D341Med (cell line): Measurements from ENCODE around the gene RGS19.
"Not testable (repeated sequence)": the region's sequence is repeated elsewhere in the genome, so short reads cannot be mapped to it uniquely, and the experiment has no call there.

Experiments used
- DNase-seq: peaks from one replicate; pipeline ENCODE4 v3.0.0; 2012; ENCODE audit warnings: low spot score

Gene RGS19, protein sequence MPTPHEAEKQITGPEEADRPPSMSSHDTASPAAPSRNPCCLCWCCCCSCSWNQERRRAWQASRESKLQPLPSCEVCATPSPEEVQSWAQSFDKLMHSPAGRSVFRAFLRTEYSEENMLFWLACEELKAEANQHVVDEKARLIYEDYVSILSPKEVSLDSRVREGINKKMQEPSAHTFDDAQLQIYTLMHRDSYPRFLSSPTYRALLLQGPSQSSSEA

DNA sequence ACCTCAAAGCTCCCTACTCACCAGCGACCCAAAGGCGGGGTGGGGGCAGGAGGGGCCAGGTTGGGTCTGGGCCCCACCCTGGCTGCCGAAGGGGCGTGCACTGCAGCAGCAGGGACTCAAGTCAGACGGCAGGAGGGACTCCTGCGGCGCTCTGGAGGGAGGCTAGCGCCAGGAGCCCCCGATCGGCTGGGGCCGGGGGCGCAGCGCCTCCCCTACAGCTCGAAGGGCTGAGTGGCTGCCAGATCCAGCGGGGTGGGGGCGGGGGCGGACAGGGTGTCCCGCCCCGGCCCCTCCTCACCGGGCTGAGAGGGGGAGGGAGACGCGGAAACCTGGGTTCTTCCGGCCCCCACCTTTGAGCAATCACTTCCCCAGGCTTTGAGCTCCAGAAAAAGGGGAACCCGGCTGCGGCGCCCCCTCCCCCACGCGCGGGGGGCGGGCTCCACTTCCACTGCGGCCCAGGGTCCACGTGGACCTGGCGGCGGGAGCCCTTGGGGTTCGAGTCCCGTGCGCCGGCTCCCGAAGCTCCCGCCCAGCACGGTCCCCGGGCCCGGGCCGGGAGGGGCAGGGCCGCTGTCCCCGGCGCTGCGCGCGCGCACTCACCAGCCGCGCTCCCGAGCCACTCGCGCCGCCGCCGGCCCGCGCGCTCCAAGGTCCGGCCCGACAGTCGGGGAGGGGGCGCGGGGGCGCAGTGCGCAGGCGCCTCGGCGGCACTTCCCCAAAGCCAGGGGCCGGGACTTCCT lies at the start of gene RGS19:
TSS of gene RGS19 (minus strand) at position 246 of the 740 bp plus-strand sequence. CDS start 2,632 bp downstream, outside the sequence.
- peak; percentile 91 for DNase-seq

DNA sequence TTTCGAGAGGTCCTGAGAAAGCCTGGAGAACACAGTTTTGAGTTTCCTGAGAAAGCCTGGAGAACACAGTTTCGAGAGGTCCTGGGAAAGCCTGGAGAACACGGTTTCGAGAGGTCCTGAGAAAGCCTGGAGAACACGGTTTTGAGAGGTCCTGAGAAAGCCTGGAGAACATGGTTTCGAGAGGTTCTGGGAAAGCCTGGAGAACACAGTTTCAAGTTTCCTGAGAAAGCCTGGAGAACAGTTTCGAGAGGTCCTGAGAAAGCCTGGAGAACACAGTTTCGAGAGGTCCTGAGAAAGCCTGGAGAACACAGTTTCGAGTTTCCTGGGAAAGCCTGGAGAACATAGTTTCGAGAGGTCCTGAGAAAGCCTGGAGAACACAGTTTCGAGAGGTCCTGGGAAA lies 44.2 kb upstream of the RGS19 start:
- DNase-seq, result not testable (repeated sequence)

DNA sequence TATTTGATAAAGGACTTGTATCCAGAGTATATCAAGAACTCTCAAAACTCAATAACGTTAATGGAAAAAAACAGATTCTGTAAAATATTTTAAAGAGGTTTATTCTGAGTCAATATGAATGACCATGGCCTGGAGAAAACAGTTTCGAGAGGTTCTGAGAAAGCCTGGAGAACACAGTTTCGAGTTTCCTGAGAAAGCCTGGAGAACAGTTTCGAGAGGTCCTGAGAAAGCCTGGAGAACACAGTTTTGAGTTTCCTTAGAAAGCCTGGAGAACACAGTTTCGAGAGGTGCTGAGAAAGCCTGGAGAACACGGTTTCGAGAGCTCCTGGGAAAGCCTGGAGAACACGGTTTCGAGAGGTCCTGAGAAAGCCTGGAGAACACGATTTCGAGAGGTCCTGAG lies 43.6 kb upstream of the RGS19 start:
- not testable (repeated sequence) for DNase-seq

GRCh38 chr20:64121586-64121985 lies 42.3 kb upstream of the RGS19 start:
- DNase-seq, result no peak

- no peak for DNase-seq
Observed at GRCh38 chr20:64119681-64120341, 40.5 kb upstream of the RGS19 start.

GRCh38 chr20:64119301-64119680 lies 40.0 kb upstream of the RGS19 start:
- DNase-seq, result no peak

DNA sequence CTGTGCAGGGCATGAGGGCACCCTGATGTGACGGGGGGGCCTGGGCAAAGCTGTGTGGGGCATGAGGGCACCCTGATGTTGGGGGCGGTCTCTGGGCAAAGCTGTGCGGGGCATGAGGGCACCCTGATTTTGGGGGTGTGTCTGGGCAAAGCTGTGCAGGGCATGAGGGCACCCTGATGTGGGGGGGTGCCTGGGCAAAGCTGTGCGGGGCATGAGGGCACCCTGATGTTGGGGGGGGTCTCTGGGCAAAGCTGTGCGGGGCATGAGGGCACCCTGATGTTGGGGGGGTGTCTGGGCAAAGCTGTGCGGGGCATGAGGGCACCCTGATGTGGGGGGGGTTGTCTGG lies 38.1 kb upstream of the RGS19 start:
- not testable (repeated sequence) for DNase-seq

GRCh38 chr20:64116541-64117431 lies 37.5 kb upstream of the RGS19 start:
- DNase-seq, result no peak

GRCh38 chr20:64116016-64116415 lies 36.7 kb upstream of the RGS19 start:
- no peak for DNase-seq

DNA sequence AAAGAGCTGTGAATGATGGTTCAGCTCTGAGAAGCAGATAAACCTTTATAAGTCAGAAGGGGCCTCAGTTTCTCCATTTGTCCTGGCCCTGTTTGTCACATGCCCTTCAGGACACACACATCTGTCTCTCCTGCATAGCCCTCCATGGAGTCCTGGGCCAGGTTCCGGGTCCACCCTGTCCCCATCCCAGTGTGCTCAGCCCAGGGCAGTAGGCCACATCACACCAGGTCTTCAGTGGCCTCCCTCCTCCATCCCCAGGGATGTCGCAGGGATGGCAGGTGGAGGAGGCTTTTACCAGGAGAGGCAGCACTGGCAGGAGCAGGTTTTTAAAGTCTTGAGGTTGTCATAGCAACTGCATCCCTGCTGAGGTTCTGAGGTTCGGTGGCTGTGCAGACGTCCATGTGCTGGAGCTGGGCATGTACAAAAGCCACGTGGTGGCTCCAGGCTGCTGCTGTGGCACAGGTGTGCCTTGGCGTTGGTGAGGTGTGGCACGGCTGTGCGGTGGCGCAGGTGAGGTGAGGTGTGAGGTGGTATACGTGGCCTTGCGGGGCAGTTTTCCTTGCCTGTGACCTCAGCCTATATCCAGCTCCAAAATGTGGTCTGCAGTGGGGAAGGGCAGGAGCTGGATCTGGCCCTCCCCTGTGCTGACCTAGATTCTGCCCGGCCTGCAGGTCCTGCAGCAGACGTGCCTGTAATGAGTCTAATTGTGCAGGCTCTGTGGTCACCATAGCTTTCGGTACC lies 36.0 kb upstream of the RGS19 start:
- no peak for DNase-seq

- DNase-seq, result no peak
Observed at GRCh38 chr20:64114356-64114971, 35.1 kb upstream of the RGS19 start.

GRCh38 chr20:64113796-64114355 lies 34.6 kb upstream of the RGS19 start:
- no peak for DNase-seq

DNA sequence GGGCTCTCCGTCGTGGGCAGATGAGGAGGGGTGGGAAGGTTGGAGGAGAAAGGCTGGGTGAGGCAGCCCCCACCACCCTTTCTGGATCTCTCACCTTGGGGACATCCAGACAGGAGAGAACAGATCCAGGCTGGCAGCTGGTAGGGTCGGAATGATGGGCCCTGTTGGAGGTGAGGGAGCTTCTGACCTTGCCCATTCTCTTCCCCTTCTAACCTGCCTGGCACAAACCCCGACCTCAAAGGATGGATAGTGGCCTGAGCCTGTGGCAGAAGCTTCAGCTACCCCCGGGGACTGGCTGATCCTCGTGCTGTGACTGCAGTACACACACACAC lies 34.1 kb upstream of the RGS19 start:
- no peak for DNase-seq

- DNase-seq, result no peak
Observed at GRCh38 chr20:64112691-64113443, 33.5 kb upstream of the RGS19 start.

- peak; percentile 77 for DNase-seq
Observed at GRCh38 chr20:64111841-64112641, 32.7 kb upstream of the RGS19 start.

GRCh38 chr20:64110411-64111068 lies 31.2 kb upstream of the RGS19 start:
- DNase-seq, result no peak

- DNase-seq, result no peak
Observed at GRCh38 chr20:64109831-64110391, 30.6 kb upstream of the RGS19 start.
